Measurements from ENCODE around the gene MAGI2. TPM values are rescaled to one million over a fixed set of nuclear protein-coding genes. Genes with fewer than 3 reads are reported as not detected.

The MAGI2 gene
- total RNA-seq, 1 donor from 2014 or later: 10.7 TPM

- no peaks in the 10 kb centered on the region for H3K36me3 Mint-ChIP-seq (ENCODE audit: unreplicated experiment)
- peaks cover 5% of the 10 kb centered on the region for H3K27me3 Mint-ChIP-seq (ENCODE audit: unreplicated experiment)
- DNase-seq (ENCODE audit: extremely low spot score, unreplicated experiment): no peak
- H3K4me3 Mint-ChIP-seq (ENCODE audit: unreplicated experiment): no peak overlapping the region
- no peaks in the 10 kb centered on the region for H3K4me1 Mint-ChIP-seq (ENCODE audit: unreplicated experiment)
- H3K27ac Mint-ChIP-seq (ENCODE audit: unreplicated experiment): no peak overlapping the region
- TF ChIP-seq CTCF (IDR thresholded peaks at IDR 0.05): no peak
- peaks cover under 1% of the 10 kb centered on the region for H3K9me3 Mint-ChIP-seq (ENCODE audit: unreplicated experiment)
Observed at GRCh38 chr7:79353720-79354468, 99.6 kb downstream of the MAGI2 start.

GRCh38 chr7:79352323-79352722 is 101.1 kb downstream of the MAGI2 start:
- H3K36me3 Mint-ChIP-seq (ENCODE audit: unreplicated experiment): no peaks in the 10 kb centered on the region
- no peaks in the 10 kb centered on the region for H3K9me3 Mint-ChIP-seq (ENCODE audit: unreplicated experiment)
- H3K27me3 Mint-ChIP-seq (ENCODE audit: unreplicated experiment): no peaks in the 10 kb centered on the region
- no peaks in the 10 kb centered on the region for H3K4me1 Mint-ChIP-seq (ENCODE audit: unreplicated experiment)
- no peak overlapping the region for H3K27ac Mint-ChIP-seq (ENCODE audit: unreplicated experiment)
- no peak overlapping the region for H3K4me3 Mint-ChIP-seq (ENCODE audit: unreplicated experiment)
- TF ChIP-seq CTCF (IDR thresholded peaks at IDR 0.05): no peak
- DNase-seq (ENCODE audit: extremely low spot score, unreplicated experiment): no peak

- TF ChIP-seq CTCF (IDR thresholded peaks at IDR 0.05): no peak
- no peaks in the 10 kb centered on the region for H3K9me3 Mint-ChIP-seq (ENCODE audit: unreplicated experiment)
- no peaks in the 10 kb centered on the region for H3K27me3 Mint-ChIP-seq (ENCODE audit: unreplicated experiment)
- no peaks in the 10 kb centered on the region for H3K4me1 Mint-ChIP-seq (ENCODE audit: unreplicated experiment)
- no peak for DNase-seq (ENCODE audit: extremely low spot score, unreplicated experiment)
- no peaks in the 10 kb centered on the region for H3K36me3 Mint-ChIP-seq (ENCODE audit: unreplicated experiment)
- H3K27ac Mint-ChIP-seq (ENCODE audit: unreplicated experiment): no peak overlapping the region
- H3K4me3 Mint-ChIP-seq (ENCODE audit: unreplicated experiment): no peak overlapping the region
Observed at GRCh38 chr7:79347351-79347750, 106.1 kb downstream of the MAGI2 start.

GRCh38 chr7:79341902-79342301 is 111.6 kb downstream of the MAGI2 start:
- no peaks in the 10 kb centered on the region for H3K27me3 Mint-ChIP-seq (ENCODE audit: unreplicated experiment)
- DNase-seq (ENCODE audit: extremely low spot score, unreplicated experiment): no peak
- no peak overlapping the region for H3K4me3 Mint-ChIP-seq (ENCODE audit: unreplicated experiment)
- no peaks in the 10 kb centered on the region for H3K4me1 Mint-ChIP-seq (ENCODE audit: unreplicated experiment)
- TF ChIP-seq CTCF (IDR thresholded peaks at IDR 0.05): no peak
- H3K9me3 Mint-ChIP-seq (ENCODE audit: unreplicated experiment): no peaks in the 10 kb centered on the region
- H3K36me3 Mint-ChIP-seq (ENCODE audit: unreplicated experiment): no peaks in the 10 kb centered on the region
- H3K27ac Mint-ChIP-seq (ENCODE audit: unreplicated experiment): no peak overlapping the region

DNA sequence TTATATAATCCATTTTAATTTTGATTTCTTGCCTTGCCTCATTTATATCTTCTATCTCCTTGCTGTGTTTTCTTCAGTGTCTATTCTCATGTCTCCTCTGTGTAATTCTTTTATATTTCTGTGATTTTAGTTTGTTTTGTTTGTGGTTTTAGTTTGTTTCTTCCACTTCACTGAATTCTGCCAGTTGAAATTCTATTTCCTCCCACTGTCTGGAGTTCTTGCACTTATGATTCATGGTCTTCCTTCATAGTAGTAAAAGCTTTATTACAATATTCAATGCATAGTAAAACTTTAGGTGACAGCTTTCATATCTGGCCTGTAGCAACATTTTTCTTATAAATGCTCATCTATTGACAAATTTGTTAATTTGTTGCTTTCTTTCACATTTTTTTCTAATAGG is 113.3 kb downstream of the MAGI2 start:
- no peaks in the 10 kb centered on the region for H3K4me1 Mint-ChIP-seq (ENCODE audit: unreplicated experiment)
- no peak for DNase-seq (ENCODE audit: extremely low spot score, unreplicated experiment)
- no peaks in the 10 kb centered on the region for H3K27me3 Mint-ChIP-seq (ENCODE audit: unreplicated experiment)
- TF ChIP-seq CTCF (IDR thresholded peaks at IDR 0.05): no peak
- no peak overlapping the region for H3K4me3 Mint-ChIP-seq (ENCODE audit: unreplicated experiment)
- no peaks in the 10 kb centered on the region for H3K9me3 Mint-ChIP-seq (ENCODE audit: unreplicated experiment)
- no peak overlapping the region for H3K27ac Mint-ChIP-seq (ENCODE audit: unreplicated experiment)
- H3K36me3 Mint-ChIP-seq (ENCODE audit: unreplicated experiment): no peaks in the 10 kb centered on the region

Data from osteocyte (in vitro differentiated cells).